HL-60 (cell line): ENCODE data around the gene MTFR1L.

Experiments used
- DNase-seq, 2 experiments: peaks; one replicate each; pipeline ENCODE4 v3.0.0-alpha.2; 2010 to 2020; ENCODE audit warnings: low read depth in 1 of 2, low spot score in 1 of 2
- H3K27ac ChIP-seq: fragments of 250-450 bp; sonication (Bioruptor Pico); replicated peaks from 2 replicates; pipeline ENCODE4 v1.5.1; 2020; ENCODE audit warnings: mild to moderate bottlenecking, moderate library complexity
- H3K27me3 ChIP-seq: fragments of 250-450 bp; sonication (Bioruptor Pico); 2 replicates; pipeline ENCODE4 v1.5.1; 2021; ENCODE audit warnings: mild to moderate bottlenecking, moderate library complexity; ENCODE audit not compliant: insufficient read depth, poor library complexity, severe bottlenecking
- H3K4me3 ChIP-seq: replicated peaks from 2 replicates; pipeline ENCODE4 v1.5.1; 2011; ENCODE audit warnings: mild to moderate bottlenecking, control low read depth, low read length; ENCODE audit not compliant: insufficient read depth
- GABPA ChIP-seq: IDR thresholded peaks from 2 replicates; pipeline ENCODE4 v1.6.1; 2012; ENCODE audit warnings: low read depth
- POLR2AphosphoS5 ChIP-seq: IDR thresholded peaks from 2 replicates; pipeline ENCODE4 v1.6.1; 2012; ENCODE audit warnings: low read depth
- SPI1 ChIP-seq: IDR thresholded peaks from 2 replicates; pipeline ENCODE4 v1.6.1; 2012; ENCODE audit warnings: low read depth, mild to moderate bottlenecking, borderline replicate concordance
- TF ChIP-seq, protein P1 (sequence below): IDR thresholded peaks from 2 replicates; pipeline ENCODE4 v1.6.1; 2012; ENCODE audit warnings: low read depth; ENCODE audit not compliant: insufficient replicate concordance
- TF ChIP-seq, protein P2 (sequence below): IDR thresholded peaks from one replicate; pipeline ENCODE4 v1.5.1; 2011; ENCODE audit warnings: low read length, control low read depth, inconsistent platforms; ENCODE audit not compliant: insufficient read depth

MTFR1L gene

GRCh38 chr1:25816112-25816718, 3.5 kb upstream of the MTFR1L start:
- H3K27ac ChIP-seq, result no peak overlapping the region
- TF ChIP-seq GABPA, result no peak
- TF ChIP-seq, protein P1, sequence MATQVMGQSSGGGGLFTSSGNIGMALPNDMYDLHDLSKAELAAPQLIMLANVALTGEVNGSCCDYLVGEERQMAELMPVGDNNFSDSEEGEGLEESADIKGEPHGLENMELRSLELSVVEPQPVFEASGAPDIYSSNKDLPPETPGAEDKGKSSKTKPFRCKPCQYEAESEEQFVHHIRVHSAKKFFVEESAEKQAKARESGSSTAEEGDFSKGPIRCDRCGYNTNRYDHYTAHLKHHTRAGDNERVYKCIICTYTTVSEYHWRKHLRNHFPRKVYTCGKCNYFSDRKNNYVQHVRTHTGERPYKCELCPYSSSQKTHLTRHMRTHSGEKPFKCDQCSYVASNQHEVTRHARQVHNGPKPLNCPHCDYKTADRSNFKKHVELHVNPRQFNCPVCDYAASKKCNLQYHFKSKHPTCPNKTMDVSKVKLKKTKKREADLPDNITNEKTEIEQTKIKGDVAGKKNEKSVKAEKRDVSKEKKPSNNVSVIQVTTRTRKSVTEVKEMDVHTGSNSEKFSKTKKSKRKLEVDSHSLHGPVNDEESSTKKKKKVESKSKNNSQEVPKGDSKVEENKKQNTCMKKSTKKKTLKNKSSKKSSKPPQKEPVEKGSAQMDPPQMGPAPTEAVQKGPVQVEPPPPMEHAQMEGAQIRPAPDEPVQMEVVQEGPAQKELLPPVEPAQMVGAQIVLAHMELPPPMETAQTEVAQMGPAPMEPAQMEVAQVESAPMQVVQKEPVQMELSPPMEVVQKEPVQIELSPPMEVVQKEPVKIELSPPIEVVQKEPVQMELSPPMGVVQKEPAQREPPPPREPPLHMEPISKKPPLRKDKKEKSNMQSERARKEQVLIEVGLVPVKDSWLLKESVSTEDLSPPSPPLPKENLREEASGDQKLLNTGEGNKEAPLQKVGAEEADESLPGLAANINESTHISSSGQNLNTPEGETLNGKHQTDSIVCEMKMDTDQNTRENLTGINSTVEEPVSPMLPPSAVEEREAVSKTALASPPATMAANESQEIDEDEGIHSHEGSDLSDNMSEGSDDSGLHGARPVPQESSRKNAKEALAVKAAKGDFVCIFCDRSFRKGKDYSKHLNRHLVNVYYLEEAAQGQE, result no peak
- TF ChIP-seq POLR2AphosphoS5, result no peak
- TF ChIP-seq SPI1, result no peak
- TF ChIP-seq, protein P2, sequence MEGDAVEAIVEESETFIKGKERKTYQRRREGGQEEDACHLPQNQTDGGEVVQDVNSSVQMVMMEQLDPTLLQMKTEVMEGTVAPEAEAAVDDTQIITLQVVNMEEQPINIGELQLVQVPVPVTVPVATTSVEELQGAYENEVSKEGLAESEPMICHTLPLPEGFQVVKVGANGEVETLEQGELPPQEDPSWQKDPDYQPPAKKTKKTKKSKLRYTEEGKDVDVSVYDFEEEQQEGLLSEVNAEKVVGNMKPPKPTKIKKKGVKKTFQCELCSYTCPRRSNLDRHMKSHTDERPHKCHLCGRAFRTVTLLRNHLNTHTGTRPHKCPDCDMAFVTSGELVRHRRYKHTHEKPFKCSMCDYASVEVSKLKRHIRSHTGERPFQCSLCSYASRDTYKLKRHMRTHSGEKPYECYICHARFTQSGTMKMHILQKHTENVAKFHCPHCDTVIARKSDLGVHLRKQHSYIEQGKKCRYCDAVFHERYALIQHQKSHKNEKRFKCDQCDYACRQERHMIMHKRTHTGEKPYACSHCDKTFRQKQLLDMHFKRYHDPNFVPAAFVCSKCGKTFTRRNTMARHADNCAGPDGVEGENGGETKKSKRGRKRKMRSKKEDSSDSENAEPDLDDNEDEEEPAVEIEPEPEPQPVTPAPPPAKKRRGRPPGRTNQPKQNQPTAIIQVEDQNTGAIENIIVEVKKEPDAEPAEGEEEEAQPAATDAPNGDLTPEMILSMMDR, result no peak
- no peaks in the 10 kb centered on the region for H3K27me3 ChIP-seq
- no peak for DNase-seq
- H3K4me3 ChIP-seq, result no peak overlapping the region

- Histone ChIP-seq H3K27me3 (no peaks in the 10 kb centered on the region), H3K27ac (no peak overlapping the region), H3K4me3 (no peak overlapping the region)
- DNase-seq, result no peak
- TF ChIP-seq GABPA, result no peak
- no peak for TF ChIP-seq POLR2AphosphoS5
- TF ChIP-seq, protein P1, result no peak
- TF ChIP-seq SPI1, result no peak
- TF ChIP-seq, protein P2, result no peak
Observed at GRCh38 chr1:25817840-25818501, 1.8 kb upstream of the MTFR1L start.

- no peak overlapping the region for H3K27ac ChIP-seq
- H3K27me3 ChIP-seq, result no peaks in the 10 kb centered on the region
- no peak overlapping the region for H3K4me3 ChIP-seq
- TF ChIP-seq, protein P1, result no peak
- TF ChIP-seq GABPA (no peak), POLR2AphosphoS5 (no peak), SPI1 (no peak)
- TF ChIP-seq, protein P2, result no peak
- no peak for DNase-seq
Observed at GRCh38 chr1:25818569-25818968, 1.2 kb upstream of the MTFR1L start.
